Measurements from ENCODE around the gene RTCB.

DNA sequence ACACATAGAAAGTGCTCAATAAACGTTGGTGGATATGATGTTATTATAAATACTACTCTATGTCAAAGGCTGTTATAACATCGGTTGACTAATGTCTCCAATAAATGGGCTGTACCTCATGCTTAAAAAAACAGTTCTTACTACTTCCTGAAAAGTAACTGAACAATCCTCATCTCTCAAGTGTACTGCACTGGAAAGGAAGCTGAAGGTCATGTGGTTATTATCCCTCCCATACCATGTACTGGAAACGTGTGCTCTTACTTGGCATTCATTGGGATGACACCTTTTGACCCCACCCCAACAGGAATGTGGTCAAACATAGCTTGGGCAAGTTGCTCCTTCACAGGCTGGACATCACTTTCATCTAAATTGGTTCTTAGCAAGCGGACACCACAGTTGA lies 10.6 kb downstream of the RTCB start:
- TF ChIP-seq POLR2A (IDR thresholded peaks at IDR 0.05; ENCODE audit: low read depth, low read length) (no peak), TAF1 (IDR thresholded peaks at IDR 0.05; ENCODE audit: borderline replicate concordance, low read depth, low read length) (no peak)
